ENCODE data around the gene RNF133.

GRCh38 chr7:122676466-122676865 lies 22.5 kb downstream of the RNF133 start:
- TF ChIP-seq CTCF (IDR thresholded peaks at IDR 0.05): no peak
- TF ChIP-seq EZH2 (IDR thresholded peaks at IDR 0.05; ENCODE audit: borderline replicate concordance, insufficient read depth, low read depth, low read length, poor library complexity, severe bottlenecking): no peak

All from B cell (primary cell).